IMR-90 (cell line): ENCODE data around the gene TBCD.

Experiments used
- CEBPB ChIP-seq: IDR thresholded peaks from 2 replicates; pipeline ENCODE4 v1.6.1; 2012; ENCODE audit warnings: low read depth, low read length, improper control_type of control experiment
- RAD21 ChIP-seq: IDR thresholded peaks from 2 replicates; pipeline ENCODE4 v1.6.1; 2012; ENCODE audit warnings: low read length, improper control_type of control experiment
- TF ChIP-seq, protein P1 (sequence below): conservative IDR thresholded peaks from 2 replicates; pipeline ENCODE4 v1.5.1; 2012; ENCODE audit warnings: mild to moderate bottlenecking, low read depth, low read length, improper control_type of control experiment

DNA sequence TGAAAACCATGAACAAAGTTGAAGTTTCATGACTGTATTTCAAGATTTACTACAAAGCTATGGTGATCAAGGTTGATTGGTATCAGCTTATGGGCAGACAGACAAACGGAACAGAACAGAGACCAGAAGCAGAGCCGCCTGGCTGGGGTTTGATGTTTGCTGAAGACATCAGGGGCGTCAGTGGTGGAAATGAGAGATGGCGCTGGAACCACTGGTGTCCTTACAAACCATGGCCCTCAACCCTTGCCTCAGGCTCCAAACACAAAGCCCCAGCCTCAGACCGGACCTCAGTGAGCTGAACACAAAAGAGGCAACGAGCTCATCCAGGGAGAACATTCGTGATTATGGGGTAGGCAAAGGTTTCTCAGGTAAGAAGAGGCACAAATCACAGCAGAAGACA is 214.6 kb downstream of the TBCD start:
- TF ChIP-seq CEBPB (no peak), RAD21 (no peak)
- TF ChIP-seq, protein P1, sequence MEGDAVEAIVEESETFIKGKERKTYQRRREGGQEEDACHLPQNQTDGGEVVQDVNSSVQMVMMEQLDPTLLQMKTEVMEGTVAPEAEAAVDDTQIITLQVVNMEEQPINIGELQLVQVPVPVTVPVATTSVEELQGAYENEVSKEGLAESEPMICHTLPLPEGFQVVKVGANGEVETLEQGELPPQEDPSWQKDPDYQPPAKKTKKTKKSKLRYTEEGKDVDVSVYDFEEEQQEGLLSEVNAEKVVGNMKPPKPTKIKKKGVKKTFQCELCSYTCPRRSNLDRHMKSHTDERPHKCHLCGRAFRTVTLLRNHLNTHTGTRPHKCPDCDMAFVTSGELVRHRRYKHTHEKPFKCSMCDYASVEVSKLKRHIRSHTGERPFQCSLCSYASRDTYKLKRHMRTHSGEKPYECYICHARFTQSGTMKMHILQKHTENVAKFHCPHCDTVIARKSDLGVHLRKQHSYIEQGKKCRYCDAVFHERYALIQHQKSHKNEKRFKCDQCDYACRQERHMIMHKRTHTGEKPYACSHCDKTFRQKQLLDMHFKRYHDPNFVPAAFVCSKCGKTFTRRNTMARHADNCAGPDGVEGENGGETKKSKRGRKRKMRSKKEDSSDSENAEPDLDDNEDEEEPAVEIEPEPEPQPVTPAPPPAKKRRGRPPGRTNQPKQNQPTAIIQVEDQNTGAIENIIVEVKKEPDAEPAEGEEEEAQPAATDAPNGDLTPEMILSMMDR: no peak
